HepG2 (cell line): ENCODE data around the gene CCN6. TPM values are rescaled to one million over a fixed set of nuclear protein-coding genes. Genes with fewer than 3 reads are reported as not detected.

ENCODE experiments used
- ATAC-seq: fragments of 200-7000 bp; cut with Tn5 transposase; 3 replicates; pipeline ENCODE4 v1.9.1; 2020; ENCODE audit warnings: mild to moderate bottlenecking, moderate library complexity
- BruUV-seq: library from RNA; stranded (reverse); fragments of 400-500 nt; replicated peaks from 2 replicates; lab custom pipeline; 2021; lab: Mats Ljungman, UMichigan
- CTCF ChIA-PET: fragments of 300-600 bp; formaldehyde crosslinking; extraction: SDS; loops from one replicate; lab custom pipeline; 2021; ENCODE audit warnings: low total read pairs, inconsistent platforms, low intra/inter-chr PET ratio; lab: Yijun Ruan, JAX
- POLR2A ChIA-PET: fragments of 350-600 bp; sonication (Branson Sonifier 250); formaldehyde crosslinking; loops from one replicate; lab custom pipeline; 2020; ENCODE audit warnings: antibody characterized with exemption, inconsistent platforms; lab: Yijun Ruan, JAX
- DNase-seq: peaks from one replicate; pipeline ENCODE4 v3.0.0-alpha.2; 2015; ENCODE audit warnings: low spot score
- FAIRE-seq: peaks from 3 replicates; lab custom pipeline; 2011; peaks lifted over from hg19 to GRCh38; lab: Jason Lieb, UNC
- H2AFZ ChIP-seq: one replicate; pipeline ENCODE4 v1.6.1; 2011; ENCODE audit warnings: low read length, inconsistent platforms
- H3K27ac ChIP-seq: fragments of 300-600 bp; 3 replicates; pipeline ENCODE4 v1.8.0; 2011; ENCODE audit warnings: mixed run types, mild to moderate bottlenecking, mixed read lengths, low read length, inconsistent platforms; ENCODE audit not compliant: insufficient read depth; ENCODE audit errors: extremely low read length
- H3K27me3 ChIP-seq, 2 experiments: fragments of 200-600 bp in 1 of 2; 2 replicates in 1 of 2; 3 replicates in 1 of 2; pipeline versions ENCODE4 v1.6.0 to v1.8.0; 2011; ENCODE audit warnings: low read length in 2 of 2, mild to moderate bottlenecking in 2 of 2, moderate library complexity in 2 of 2, inconsistent platforms in 1 of 2; ENCODE audit not compliant: insufficient read depth in 2 of 2, control insufficient read depth in 1 of 2
- H3K36me3 ChIP-seq, 2 experiments: fragments of 200-600 bp in 1 of 2; replicated peaks in 1 of 2; 2 replicates in 1 of 2; 3 replicates in 1 of 2; pipeline versions ENCODE4 v1.5.1 to v1.8.0; 2011; ENCODE audit warnings: low read length in 2 of 2, inconsistent platforms in 1 of 2; ENCODE audit not compliant: insufficient read depth in 2 of 2, control insufficient read depth in 1 of 2
- H3K4me1 ChIP-seq: 2 replicates; pipeline ENCODE4 v1.5.1; 2012; ENCODE audit warnings: low read length, inconsistent platforms; ENCODE audit not compliant: insufficient read depth
- H3K4me2 ChIP-seq: 2 replicates; pipeline ENCODE4 v1.6.0; 2011; ENCODE audit warnings: low read depth, low read length, inconsistent platforms
- H3K4me3 ChIP-seq, 3 experiments: fragments of 200-600 bp in 1 of 3; sonication (generic), shearing (Covaris generic) in 1 of 3; replicated peaks in 1 of 3; 2 replicates each; pipeline ENCODE4 v1.5.1; 2011 to 2016; ENCODE audit warnings: low read length in 3 of 3, inconsistent platforms in 2 of 3, low read depth in 2 of 3, mild to moderate bottlenecking in 2 of 3, control low read depth in 1 of 3, mixed read lengths in 1 of 3; ENCODE audit not compliant: insufficient read depth in 1 of 3
- H3K79me2 ChIP-seq: one replicate; pipeline ENCODE4 v1.6.1; 2011; ENCODE audit warnings: low read length, inconsistent platforms; ENCODE audit not compliant: insufficient read depth
- H3K9ac ChIP-seq: 2 replicates; pipeline ENCODE4 v1.6.0; 2011; ENCODE audit warnings: mild to moderate bottlenecking, low read depth, low read length, inconsistent platforms; ENCODE audit not compliant: insufficient read depth
- H3K9me3 ChIP-seq: 2 replicates; pipeline ENCODE4 v1.5.1; 2012; ENCODE audit warnings: mild to moderate bottlenecking, low read length
- H4K20me1 ChIP-seq: 2 replicates; pipeline ENCODE4 v1.6.0; 2011; ENCODE audit warnings: inconsistent platforms, mild to moderate bottlenecking, low read length, moderate library complexity; ENCODE audit not compliant: insufficient read depth
- AHR ChIP-seq: IDR thresholded peaks from 2 replicates; pipeline ENCODE4 v1.6.1; 2018; ENCODE audit warnings: missing genetic modification reagents, missing compliant biosample characterization
- ARID4A ChIP-seq: sonication (generic); formaldehyde crosslinking; IDR thresholded peaks from 2 replicates; pipeline ENCODE4 v1.5.0; 2020; ENCODE audit warnings: mild to moderate bottlenecking, missing genetic modification reagents, borderline replicate concordance
- KIAA2018 ChIP-seq: sonication (generic); formaldehyde crosslinking; IDR thresholded peaks from 2 replicates; pipeline ENCODE4 v1.5.0; 2020; ENCODE audit warnings: mild to moderate bottlenecking, missing genetic modification reagents, borderline replicate concordance
- RFXAP ChIP-seq: sonication (generic); formaldehyde crosslinking; IDR thresholded peaks from 2 replicates; pipeline ENCODE4 v1.4.0; 2020; ENCODE audit warnings: missing genetic modification reagents, borderline replicate concordance
- SRSF4 ChIP-seq: fragments of 200-400 bp; formaldehyde crosslinking; IDR thresholded peaks from one replicate; pipeline ENCODE4 v1.6.1; 2018; ENCODE audit warnings: mild to moderate bottlenecking, low read depth, low read length, moderate library complexity; ENCODE audit not compliant: poor library complexity, severe bottlenecking
- ZNF570 ChIP-seq: sonication (generic); formaldehyde crosslinking; IDR thresholded peaks from 2 replicates; pipeline ENCODE4 v1.4.0; 2020; ENCODE audit warnings: mild to moderate bottlenecking, missing genetic modification reagents, borderline replicate concordance
- WGBS: methylation state at CpG from one replicate; pipeline ENCODE4 v1.1.6; 2017; ENCODE audit warnings: low lambda C conversion rate; 5-methylcytosine and 5-hydroxymethylcytosine counted together
- in situ Hi-C: cut with HindIII; loops from 2 replicates; pipeline ENCODE4 v1.10.0; 2017; ENCODE audit warnings: low pct_unique_long_range_greater_than_20kb; ENCODE audit not compliant: extremely low pct_ligation_motif_present
- intact Hi-C: fragments of 100-400 bp; cut with micrococcal nuclease; formaldehyde crosslinking; loops from one replicate; pipeline ENCODE4 v1.10.0; 2022; ENCODE audit not compliant: unreplicated experiment
- polyA plus RNA-seq, 8 experiments: library from polyadenylated mRNA; depleted of rRNA in 3 of 8; stranded (reverse) in 7 of 8; unstranded in 1 of 8; fragments of >200 nt; fragmentation: Illumina TruSeq in 4 of 8; extraction: Trizol in 4 of 8; gene quantifications; 2 replicates each; pipeline versions ENCODE4 v1.2.1 to v1.2.3, GENCODE V29; 2011 to 2016; ENCODE audit warnings: low read depth in 4 of 8, missing spikeins in 1 of 8, mixed read lengths in 1 of 8; ENCODE audit not compliant: insufficient read depth in 1 of 8
- total RNA-seq, 5 experiments: library from RNA; depleted of rRNA; stranded (reverse); fragments of >200 nt; fragmentation: Illumina TruSeq; extraction: Trizol; gene quantifications; 2 replicates each; pipeline ENCODE4 v1.2.3, GENCODE V29; 2016; ENCODE audit warnings: low read depth in 1 of 5
- TF ChIP-seq, protein P1 (sequence below): IDR thresholded peaks from 2 replicates; pipeline ENCODE4 v1.6.1; 2016; ENCODE audit warnings: missing genetic modification reagents, missing compliant biosample characterization

CCN6 gene
- total and polyA plus RNA-seq, 2 of the 13 experiments (the other 11 are each of a cell fraction or from before 2014, with no cell fraction given): not detected

DNA sequence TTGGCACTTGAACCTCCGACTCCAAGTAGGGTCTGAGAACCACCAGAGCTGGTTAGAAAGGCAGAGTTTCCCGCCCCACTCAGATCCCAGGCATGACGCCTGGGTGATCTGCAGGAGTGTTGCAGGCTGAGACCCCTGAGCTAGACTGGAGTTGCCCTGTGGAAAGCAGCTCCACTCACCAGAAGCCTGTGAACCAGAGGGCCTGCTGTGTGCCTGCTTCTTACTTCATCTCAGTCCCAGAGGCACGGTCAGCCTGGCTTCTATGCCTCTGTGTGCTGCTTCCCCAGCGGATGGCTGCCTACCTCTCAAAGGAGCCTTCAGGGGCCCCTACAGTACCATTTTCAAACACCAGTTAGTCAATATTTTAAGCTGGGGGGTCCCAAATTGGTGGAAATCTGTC, 15.6 kb upstream of the CCN6 start:
- ChIA-PET CTCF (no interaction called here), POLR2A (no interaction called here)
- H4K20me1 ChIP-seq: no peaks in the 10 kb centered on the region
- intact Hi-C loops: no loop called here
- H3K4me3 ChIP-seq: no peak overlapping the region
- H3K9me3 ChIP-seq: no peaks in the 10 kb centered on the region
- H3K4me1 ChIP-seq: no peaks in the 10 kb centered on the region
- no TSS peak for BruUV-seq
- no peak for FAIRE-seq
- no peak overlapping the region for H3K4me2 ChIP-seq
- no peak for DNase-seq
- H2AFZ ChIP-seq: no peak overlapping the region
- in situ Hi-C loops: no loop called here
- 16% methylated on average over 5 of the region's 5 CpGs for WGBS
- ATAC-seq: no peak
- H3K9ac ChIP-seq: no peak overlapping the region
- H3K79me2 ChIP-seq: no peaks in the 10 kb centered on the region
- H3K27me3 ChIP-seq: peaks cover 0 to 10% of the 10 kb centered on the region in 2 experiments; a peak in 3 of 5 replicates
- H3K36me3 ChIP-seq: no peaks in the 10 kb centered on the region
- no peak overlapping the region for H3K27ac ChIP-seq
- TF ChIP-seq KIAA2018 (CRISPR knock-in tag) (no peak), RFXAP (CRISPR knock-in tag) (no peak), ZNF570 (CRISPR knock-in tag) (no peak), ARID4A (no peak), AHR (no peak), SRSF4 (no peak)
- TF ChIP-seq, protein P1, sequence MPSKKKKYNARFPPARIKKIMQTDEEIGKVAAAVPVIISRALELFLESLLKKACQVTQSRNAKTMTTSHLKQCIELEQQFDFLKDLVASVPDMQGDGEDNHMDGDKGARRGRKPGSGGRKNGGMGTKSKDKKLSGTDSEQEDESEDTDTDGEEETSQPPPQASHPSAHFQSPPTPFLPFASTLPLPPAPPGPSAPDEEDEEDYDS (CRISPR knock-in tag): no peak
